B cell (primary cell): ENCODE measurements around the gene GALNT11. TPM values are rescaled to one million over a fixed set of nuclear protein-coding genes. Genes with fewer than 3 reads are reported as not detected.

Source experiments
- ATAC-seq: fragments of 200-7000 bp; cut with Tn5 transposase; one replicate; pipeline ENCODE4 v1.10.0; 2021; ENCODE audit warnings: low read depth, mild to moderate bottlenecking, moderate number of reproducible peaks, moderate library complexity
- CTCF ChIA-PET: fragments of 350-600 bp; sonication (Branson Sonifier 250); formaldehyde crosslinking; loops from one replicate; lab custom pipeline; 2021; ENCODE audit warnings: antibody characterized with exemption, inconsistent platforms; lab: Charles Lee
- POLR2A ChIA-PET: fragments of 350-600 bp; sonication (Branson Sonifier 250); formaldehyde crosslinking; loops from one replicate; lab custom pipeline; 2021; ENCODE audit warnings: antibody characterized with exemption; lab: Charles Lee
- DNase-seq: peaks from one replicate; pipeline ENCODE4 v3.0.0; 2013
- H2AFZ ChIP-seq: 2 replicates; pipeline ENCODE4 v1.6.1; 2012; ENCODE audit warnings: mild to moderate bottlenecking, low read depth, low read length; ENCODE audit not compliant: insufficient read depth, poor library complexity, severe bottlenecking
- H3K27ac ChIP-seq, 2 donors: 1 replicate in 1 of 2; 2 replicates in 1 of 2; pipeline ENCODE4 v1.5.1; 2012 to 2013; ENCODE audit warnings: low read length in 2 of 2, mild to moderate bottlenecking in 2 of 2, moderate library complexity in 1 of 2
- H3K27me3 ChIP-seq, 4 experiments: fragments of 200-600 bp in 1 of 4; sonication (generic) in 1 of 4; replicated peaks in 1 of 4; 1 replicate in 2 of 4; 2 replicates in 2 of 4; pipeline versions ENCODE4 v1.6.1 to v1.7.0; 2013 to 2016; ENCODE audit warnings: low read length in 3 of 4, mild to moderate bottlenecking in 2 of 4, mixed read lengths in 1 of 4, moderate library complexity in 1 of 4; ENCODE audit not compliant: insufficient read depth in 4 of 4, control insufficient read depth in 3 of 4; ENCODE audit errors: control extremely low read depth in 1 of 4
- H3K36me3 ChIP-seq, 2 experiments: replicated peaks in 1 of 2; 1 replicate in 1 of 2; 2 replicates in 1 of 2; pipeline versions ENCODE4 v1.6.1 to v1.7.1; 2013; ENCODE audit warnings: low read length in 1 of 2; ENCODE audit not compliant: insufficient read depth in 2 of 2, control insufficient read depth in 1 of 2; ENCODE audit errors: control extremely low read depth in 1 of 2, extremely low read depth in 1 of 2
- H3K4me1 ChIP-seq, 2 donors: fragments of 200-600 bp in 1 of 2; sonication (generic) in 1 of 2; 1 replicate in 1 of 2; 2 replicates in 1 of 2; pipeline versions ENCODE4 v1.5.1 to v1.6.1; 2013 to 2017; ENCODE audit warnings: low read length in 2 of 2; ENCODE audit not compliant: control insufficient read depth in 2 of 2, insufficient read depth in 2 of 2
- H3K4me2 ChIP-seq: replicated peaks from 2 replicates; pipeline ENCODE3; 2012; ENCODE audit warnings: mild to moderate bottlenecking, low read depth, low read length; ENCODE audit not compliant: poor library complexity, severe bottlenecking
- H3K4me3 ChIP-seq, 5 experiments: fragments of 200-600 bp in 1 of 5; sonication (generic) in 1 of 5; 1 replicate in 3 of 5; 2 replicates in 2 of 5; pipeline versions ENCODE4 v1.5.1 to v1.7.0; 2011 to 2016; ENCODE audit warnings: low read length in 4 of 5, mild to moderate bottlenecking in 4 of 5, low read depth in 2 of 5, control low read depth in 1 of 5, moderate library complexity in 1 of 5; ENCODE audit not compliant: insufficient read depth in 1 of 5; ENCODE audit errors: control extremely low read depth in 1 of 5, extremely low read depth in 1 of 5
- H3K79me2 ChIP-seq: fragments of 200-600 bp; sonication (generic); one replicate; pipeline ENCODE4 v1.6.0; 2016; ENCODE audit warnings: low read length; ENCODE audit not compliant: control insufficient read depth, insufficient read depth
- H3K9ac ChIP-seq: fragments of 200-600 bp; sonication (generic); 2 replicates; pipeline ENCODE4 v1.6.1; 2017; ENCODE audit warnings: mild to moderate bottlenecking, low read length, moderate library complexity
- H3K9me3 ChIP-seq, 3 donors: one replicate each; pipeline versions ENCODE4 v1.6.1 to v1.7.1; 2013; ENCODE audit warnings: low read length in 2 of 3; ENCODE audit not compliant: control insufficient read depth in 2 of 3, insufficient read depth in 1 of 3; ENCODE audit errors: control extremely low read depth in 1 of 3
- H4K20me1 ChIP-seq: 2 replicates; pipeline ENCODE4 v1.6.0; 2012; ENCODE audit warnings: mild to moderate bottlenecking, low read length; ENCODE audit not compliant: insufficient read depth, control insufficient read depth, poor library complexity, severe bottlenecking
- H3K27ac Mint-ChIP-seq: one replicate; pipeline ENCODE4 v1.8.0; 2021; ENCODE audit warnings: mixed read lengths
- H3K27me3 Mint-ChIP-seq: one replicate; pipeline ENCODE4 v1.8.0; 2021; ENCODE audit warnings: mixed read lengths
- H3K4me1 Mint-ChIP-seq: one replicate; pipeline ENCODE4 v1.8.0; 2021; ENCODE audit warnings: mixed read lengths
- H3K4me3 Mint-ChIP-seq: one replicate; pipeline ENCODE4 v1.8.0; 2021; ENCODE audit warnings: mixed read lengths
- H3K9me3 Mint-ChIP-seq: one replicate; pipeline ENCODE4 v1.8.0; 2022; ENCODE audit warnings: mixed read lengths; ENCODE audit not compliant: insufficient read depth
- EZH2 ChIP-seq: IDR thresholded peaks from 2 replicates; pipeline ENCODE4 v1.6.1; 2012; ENCODE audit warnings: borderline replicate concordance, low read depth, mild to moderate bottlenecking, moderate library complexity, low read length; ENCODE audit not compliant: insufficient read depth, poor library complexity, severe bottlenecking
- WGBS: methylation state at CpG from one replicate; pipeline ENCODE4 v1.1.5; 2013; ENCODE audit warnings: missing lambda C conversion rate; ENCODE audit not compliant: insufficient coverage; 5-methylcytosine and 5-hydroxymethylcytosine counted together
- intact Hi-C: fragments of 100-400 bp; cut with micrococcal nuclease; formaldehyde crosslinking; loops from one replicate; pipeline ENCODE4 v1.10.0; 2022
- polyA plus RNA-seq: library from polyadenylated mRNA; depleted of rRNA; stranded (reverse); fragments of >200 nt; gene quantifications from 2 replicates; pipeline ENCODE4 v1.2.3, GENCODE V29; 2012
- total RNA-seq, 2 donors: library from RNA; stranded (reverse); fragments of 120-200 nt in 1 of 2; gene quantifications; 1 replicate in 1 of 2; 2 replicates in 1 of 2; pipeline versions ENCODE4 v1.2.3 to v1.2.4, GENCODE V29; 2013 to 2022
- TF ChIP-seq, protein P1 (sequence below): fragments of 200-600 bp; IDR thresholded peaks from one replicate; pipeline ENCODE4 v1.8.0; 2022; ENCODE audit warnings: antibody characterized with exemption, mild to moderate bottlenecking

The GALNT11 gene
- total and polyA plus RNA-seq, 2 donors (not counting 1 experiment from before 2014, with no cell fraction given), result 13.8 to 14.5 TPM

DNA sequence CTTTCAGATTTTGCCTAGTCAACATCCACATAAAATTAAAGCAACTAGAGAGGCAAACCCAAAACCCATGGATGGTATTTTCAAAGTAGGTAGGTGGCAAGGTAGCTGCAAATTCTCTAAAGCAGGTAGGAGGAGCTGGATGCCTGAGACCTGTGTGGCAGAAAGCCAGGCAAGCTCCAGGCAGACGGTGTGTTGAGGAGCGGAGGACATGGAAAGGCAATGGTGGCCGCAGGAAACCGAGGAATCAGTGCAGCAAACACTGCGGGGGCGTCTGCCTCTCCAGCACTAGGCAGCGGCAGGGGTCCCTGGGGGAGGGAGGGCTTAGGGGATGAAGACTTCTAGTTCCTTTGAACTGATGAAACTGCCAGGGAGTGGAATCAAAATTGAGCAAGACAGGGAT lies 101.3 kb downstream of the GALNT11 start:
- Mint-ChIP-seq H3K4me1 (no peaks in the 10 kb centered on the region), H3K27me3 (no peaks in the 10 kb centered on the region), H3K9me3 (peaks cover 4% of the 10 kb centered on the region), H3K27ac (no peak overlapping the region), H3K4me3 (no peak overlapping the region)
- ChIA-PET CTCF (interaction anchor here (0.7 kb wide), 1 partner anchor 580 kb away, joined by 3 read pairs; no protein-coding TSS in a partner anchor), POLR2A (no interaction called here)
- no peaks in the 10 kb centered on the region for H4K20me1 ChIP-seq
- 96% methylated on average over 7 of the region's 7 CpGs for WGBS
- ATAC-seq, result no peak
- H3K9ac ChIP-seq, result no peak overlapping the region
- no peak overlapping the region for H3K27ac ChIP-seq
- no peak for DNase-seq
- TF ChIP-seq EZH2, result no peak
- TF ChIP-seq, protein P1, sequence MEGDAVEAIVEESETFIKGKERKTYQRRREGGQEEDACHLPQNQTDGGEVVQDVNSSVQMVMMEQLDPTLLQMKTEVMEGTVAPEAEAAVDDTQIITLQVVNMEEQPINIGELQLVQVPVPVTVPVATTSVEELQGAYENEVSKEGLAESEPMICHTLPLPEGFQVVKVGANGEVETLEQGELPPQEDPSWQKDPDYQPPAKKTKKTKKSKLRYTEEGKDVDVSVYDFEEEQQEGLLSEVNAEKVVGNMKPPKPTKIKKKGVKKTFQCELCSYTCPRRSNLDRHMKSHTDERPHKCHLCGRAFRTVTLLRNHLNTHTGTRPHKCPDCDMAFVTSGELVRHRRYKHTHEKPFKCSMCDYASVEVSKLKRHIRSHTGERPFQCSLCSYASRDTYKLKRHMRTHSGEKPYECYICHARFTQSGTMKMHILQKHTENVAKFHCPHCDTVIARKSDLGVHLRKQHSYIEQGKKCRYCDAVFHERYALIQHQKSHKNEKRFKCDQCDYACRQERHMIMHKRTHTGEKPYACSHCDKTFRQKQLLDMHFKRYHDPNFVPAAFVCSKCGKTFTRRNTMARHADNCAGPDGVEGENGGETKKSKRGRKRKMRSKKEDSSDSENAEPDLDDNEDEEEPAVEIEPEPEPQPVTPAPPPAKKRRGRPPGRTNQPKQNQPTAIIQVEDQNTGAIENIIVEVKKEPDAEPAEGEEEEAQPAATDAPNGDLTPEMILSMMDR, result no peak
- H2AFZ ChIP-seq, result no peak overlapping the region
- H3K27me3 ChIP-seq, result no peaks in the 10 kb centered on the region
- no peaks in the 10 kb centered on the region for H3K79me2 ChIP-seq
- H3K9me3 ChIP-seq, result peaks cover 4 to 24% (median 10%) of the 10 kb centered on the region in 3 donors
- intact Hi-C loops, result no loop called here
- H3K4me2 ChIP-seq, result no peak overlapping the region
- H3K4me3 ChIP-seq, result no peak overlapping the region
- H3K36me3 ChIP-seq, result peaks cover 2 to 61% of the 10 kb centered on the region in 2 experiments
- no peaks in the 10 kb centered on the region for H3K4me1 ChIP-seq

GRCh38 chr7:152127229-152127628 lies 101.8 kb downstream of the GALNT11 start:
- POLR2A ChIA-PET, result interaction anchor here (0.9 kb wide), 1 partner anchor 32 kb away, joined by 3 read pairs; no protein-coding TSS in a partner anchor
- no peak overlapping the region for H3K9ac ChIP-seq
- no peak overlapping the region for H3K27ac ChIP-seq
- Mint-ChIP-seq H3K27ac (no peak overlapping the region), H3K4me3 (no peak overlapping the region), H3K4me1 (no peaks in the 10 kb centered on the region), H3K27me3 (no peaks in the 10 kb centered on the region), H3K9me3 (peaks cover 4% of the 10 kb centered on the region)
- H3K4me2 ChIP-seq, result no peak overlapping the region
- H3K79me2 ChIP-seq, result no peaks in the 10 kb centered on the region
- 98% methylated on average over 17 of the region's 19 CpGs for WGBS
- no peaks in the 10 kb centered on the region for H3K4me1 ChIP-seq
- peaks cover 4 to 24% (median 10%) of the 10 kb centered on the region in 3 donors for H3K9me3 ChIP-seq
- no peaks in the 10 kb centered on the region for H4K20me1 ChIP-seq
- no peak overlapping the region for H2AFZ ChIP-seq
- H3K36me3 ChIP-seq, result peaks cover 2 to 56% of the 10 kb centered on the region in 2 experiments
- no peak for TF ChIP-seq EZH2
- TF ChIP-seq, protein P1, result no peak
- H3K27me3 ChIP-seq, result no peaks in the 10 kb centered on the region
- H3K4me3 ChIP-seq, result no peak overlapping the region
- DNase-seq, result no peak
- intact Hi-C loops, result no loop called here
- CTCF ChIA-PET, result no interaction called here
- no peak for ATAC-seq
